Colon (tissue), 2 donors: ENCODE data around the gene KCNN4.
A peak's percentile ranks its signal among the peaks of the same experiment; 100 is the strongest.
"Not testable (repeated sequence)": the region's sequence is repeated elsewhere in the genome, so short reads cannot be mapped to it uniquely, and the experiment has no call there.

Experiments used
- FAIRE-seq: peaks from 2 replicates; lab custom pipeline; 2012; peaks lifted over from hg19 to GRCh38; lab: Jason Lieb, UNC
- donor health status: control.
- donor health status: control.

The KCNN4 gene

GRCh38 chr19:43780706-43781525 lies at the start of gene KCNN4:
KCNN4 (minus strand) TSS chr19:43780973; CDS start chr19:43780861, 112 bp downstream.
- no peak for FAIRE-seq

- FAIRE-seq: no peak
Measured at GRCh38 chr19:43826787-43827754, 46.3 kb upstream of the KCNN4 start, which contains the start of gene ZNF283. ZNF283 (plus strand) TSS chr19:43827321; CDS start chr19:43833505, 6,184 bp downstream.

- FAIRE-seq: not testable (repeated sequence)
Measured at GRCh38 chr19:43824572-43824971, 43.8 kb upstream of the KCNN4 start.

- FAIRE-seq: not testable (repeated sequence)
Measured at GRCh38 chr19:43823856-43824255, 43.1 kb upstream of the KCNN4 start.

- no peak for FAIRE-seq
Measured at GRCh38 chr19:43820884-43821215, 40.1 kb upstream of the KCNN4 start.

GRCh38 chr19:43820098-43820883 lies 39.5 kb upstream of the KCNN4 start:
- FAIRE-seq: no peak

GRCh38 chr19:43818500-43818899 lies 37.7 kb upstream of the KCNN4 start:
- FAIRE-seq: no peak

- FAIRE-seq: not testable (repeated sequence)
Measured at GRCh38 chr19:43817454-43817853, 36.7 kb upstream of the KCNN4 start.

- FAIRE-seq: no peak
Measured at GRCh38 chr19:43814663-43815352, 34.0 kb upstream of the KCNN4 start.

- no peak for FAIRE-seq
Measured at GRCh38 chr19:43812688-43813087, 31.9 kb upstream of the KCNN4 start.

- no peak for FAIRE-seq
Measured at GRCh38 chr19:43812259-43812658, 31.5 kb upstream of the KCNN4 start.

GRCh38 chr19:43811837-43812236 lies 31.1 kb upstream of the KCNN4 start:
- no peak for FAIRE-seq

GRCh38 chr19:43809762-43810696 lies 29.3 kb upstream of the KCNN4 start:
- FAIRE-seq: peak; percentile 92

GRCh38 chr19:43807651-43808050 lies 26.9 kb upstream of the KCNN4 start:
- FAIRE-seq: no peak

- FAIRE-seq: no peak
Measured at GRCh38 chr19:43806848-43807247, 26.1 kb upstream of the KCNN4 start.

GRCh38 chr19:43806401-43806800 lies 25.6 kb upstream of the KCNN4 start:
- FAIRE-seq: not testable (repeated sequence)

GRCh38 chr19:43804432-43804831 lies 23.7 kb upstream of the KCNN4 start:
- no peak for FAIRE-seq

GRCh38 chr19:43802216-43802951 lies 21.6 kb upstream of the KCNN4 start, which contains the start of gene LYPD5:
LYPD5 (minus strand) TSS chr19:43802447; CDS start chr19:43802380, 67 bp downstream.
- FAIRE-seq: no peak

GRCh38 chr19:43799502-43800142 lies 18.8 kb upstream of the KCNN4 start:
- no peak for FAIRE-seq
